ENCODE data around the gene GALNT3.

Gene GALNT3

DNA sequence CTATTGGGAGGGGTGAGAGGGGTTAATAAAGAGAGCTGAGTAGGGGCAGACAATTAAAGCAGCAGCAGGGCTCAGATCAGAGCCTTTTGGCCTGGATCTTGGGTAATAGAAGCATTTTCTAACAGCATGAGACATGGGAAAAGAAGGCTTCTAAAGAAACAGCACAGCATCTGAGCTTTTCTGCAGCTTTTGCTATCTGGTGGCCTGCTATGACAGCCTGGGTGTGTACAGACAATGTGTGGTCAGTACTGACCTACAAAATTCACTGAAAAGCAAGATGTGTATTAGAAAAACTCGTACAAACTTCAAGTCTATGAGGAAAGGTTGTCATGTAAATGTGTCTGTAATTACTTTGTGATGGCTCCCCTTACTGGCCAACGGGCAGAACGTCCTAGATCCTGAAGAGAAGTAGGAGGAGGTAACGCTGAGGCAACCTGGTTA, 95.6 kb downstream of the GALNT3 start:
- ChIA-PET CTCF (interaction anchor here (0.6 to 1.3 kb wide), 19 partner anchors 8 to 1338 kb away, joined by 3 to 5 read pairs (median 3); partner anchors contain the start of gene SCN3A), POLR2A (no interaction called here)
- H3K36me3 ChIP-seq (ENCODE audit: control insufficient read depth in 2 of 2, insufficient read depth in 1 of 2, low read length in 2 of 2), result no peaks in the 10 kb centered on the region
- H3K4me1 ChIP-seq (ENCODE audit: control insufficient read depth, insufficient read depth, low read length), result peaks cover 4% of the 10 kb centered on the region; the same call in 1 of the 2 replicates
- H3K4me3 ChIP-seq (ENCODE audit: low read depth, low read length), result no peak overlapping the region
- H3K27ac ChIP-seq (ENCODE audit: extremely low read depth, low read depth, low read length), result no peak overlapping the region
- no peak for TF ChIP-seq ZNF548 (tag by site-specific recombination; IDR thresholded peaks at IDR 0.05)
- TF ChIP-seq, protein P1, sequence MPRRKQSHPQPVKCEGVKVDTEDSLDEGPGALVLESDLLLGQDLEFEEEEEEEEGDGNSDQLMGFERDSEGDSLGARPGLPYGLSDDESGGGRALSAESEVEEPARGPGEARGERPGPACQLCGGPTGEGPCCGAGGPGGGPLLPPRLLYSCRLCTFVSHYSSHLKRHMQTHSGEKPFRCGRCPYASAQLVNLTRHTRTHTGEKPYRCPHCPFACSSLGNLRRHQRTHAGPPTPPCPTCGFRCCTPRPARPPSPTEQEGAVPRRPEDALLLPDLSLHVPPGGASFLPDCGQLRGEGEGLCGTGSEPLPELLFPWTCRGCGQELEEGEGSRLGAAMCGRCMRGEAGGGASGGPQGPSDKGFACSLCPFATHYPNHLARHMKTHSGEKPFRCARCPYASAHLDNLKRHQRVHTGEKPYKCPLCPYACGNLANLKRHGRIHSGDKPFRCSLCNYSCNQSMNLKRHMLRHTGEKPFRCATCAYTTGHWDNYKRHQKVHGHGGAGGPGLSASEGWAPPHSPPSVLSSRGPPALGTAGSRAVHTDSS (tag by site-specific recombination; IDR thresholded peaks at IDR 0.05), result no peak
- TF ChIP-seq ZNF654 (tag by site-specific recombination; IDR thresholded peaks at IDR 0.05; ENCODE audit: low read depth), result peak; percentile 61
- TF ChIP-seq MYNN (tag by site-specific recombination; IDR thresholded peaks at IDR 0.05; ENCODE audit: borderline replicate concordance), result no peak
- TF ChIP-seq ZNF560 (tag by site-specific recombination; IDR thresholded peaks at IDR 0.05; ENCODE audit: borderline replicate concordance), result no peak
- TF ChIP-seq MEIS1 (CRISPR knock-in tag; IDR thresholded peaks at IDR 0.05; ENCODE audit: borderline replicate concordance), result no peak
- TF ChIP-seq ZFP69B (tag by site-specific recombination; IDR thresholded peaks at IDR 0.05), result no peak
- TF ChIP-seq BCL11B (tag by site-specific recombination; IDR thresholded peaks at IDR 0.05; ENCODE audit: low read depth), result no peak
- TF ChIP-seq ZNF433 (tag by site-specific recombination; IDR thresholded peaks at IDR 0.05; ENCODE audit: low read depth), result no peak
- TF ChIP-seq, protein P2, sequence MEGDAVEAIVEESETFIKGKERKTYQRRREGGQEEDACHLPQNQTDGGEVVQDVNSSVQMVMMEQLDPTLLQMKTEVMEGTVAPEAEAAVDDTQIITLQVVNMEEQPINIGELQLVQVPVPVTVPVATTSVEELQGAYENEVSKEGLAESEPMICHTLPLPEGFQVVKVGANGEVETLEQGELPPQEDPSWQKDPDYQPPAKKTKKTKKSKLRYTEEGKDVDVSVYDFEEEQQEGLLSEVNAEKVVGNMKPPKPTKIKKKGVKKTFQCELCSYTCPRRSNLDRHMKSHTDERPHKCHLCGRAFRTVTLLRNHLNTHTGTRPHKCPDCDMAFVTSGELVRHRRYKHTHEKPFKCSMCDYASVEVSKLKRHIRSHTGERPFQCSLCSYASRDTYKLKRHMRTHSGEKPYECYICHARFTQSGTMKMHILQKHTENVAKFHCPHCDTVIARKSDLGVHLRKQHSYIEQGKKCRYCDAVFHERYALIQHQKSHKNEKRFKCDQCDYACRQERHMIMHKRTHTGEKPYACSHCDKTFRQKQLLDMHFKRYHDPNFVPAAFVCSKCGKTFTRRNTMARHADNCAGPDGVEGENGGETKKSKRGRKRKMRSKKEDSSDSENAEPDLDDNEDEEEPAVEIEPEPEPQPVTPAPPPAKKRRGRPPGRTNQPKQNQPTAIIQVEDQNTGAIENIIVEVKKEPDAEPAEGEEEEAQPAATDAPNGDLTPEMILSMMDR (tag by site-specific recombination; IDR thresholded peaks at IDR 0.05), result peak; percentile 5; the same call in 1 of the 2 replicates
- no peaks in the 10 kb centered on the region for H3K9me3 ChIP-seq (ENCODE audit: control insufficient read depth, insufficient read depth, low read depth, low read length)

DNA sequence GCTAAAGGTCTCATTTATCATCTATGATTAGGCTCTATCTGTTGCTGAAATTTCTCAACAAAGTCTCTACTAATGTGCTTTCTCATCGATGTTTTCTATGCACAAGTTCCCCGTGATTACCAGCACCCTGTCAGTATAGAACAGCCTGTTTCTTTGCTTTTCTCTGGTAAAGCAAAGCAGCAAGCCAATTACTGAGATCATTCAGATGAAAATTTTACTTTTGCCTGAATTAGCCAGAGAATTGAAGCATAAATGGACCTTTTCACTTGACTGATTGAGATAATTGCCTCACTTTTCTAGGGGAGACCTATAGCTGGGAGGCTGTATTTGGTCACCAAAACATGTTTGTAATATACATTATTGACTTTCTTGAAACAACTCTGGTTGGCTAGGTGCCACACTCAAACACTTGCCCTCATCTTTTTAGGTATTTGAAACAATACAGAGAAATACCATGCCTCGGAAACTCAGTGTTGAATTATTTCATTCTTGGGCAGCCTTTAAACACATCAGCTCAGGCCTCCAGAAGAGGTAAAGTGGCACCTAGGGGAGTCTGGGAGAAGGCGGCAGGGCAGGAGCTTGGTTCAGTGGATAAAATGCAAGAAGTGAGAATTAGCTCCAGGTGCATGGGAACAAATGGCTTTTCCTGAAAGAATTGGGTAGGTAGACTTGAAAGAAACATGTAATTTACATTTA, 96.2 kb downstream of the GALNT3 start:
- no peak for TF ChIP-seq ZFP3 (tag by site-specific recombination; IDR thresholded peaks at IDR 0.05; ENCODE audit: low read depth)
- TF ChIP-seq YY2 (tag by site-specific recombination; IDR thresholded peaks at IDR 0.05), result no peak
- no peak for TF ChIP-seq ZNF426 (tag by site-specific recombination; IDR thresholded peaks at IDR 0.05)
- no peak for TF ChIP-seq ZNF311 (tag by site-specific recombination; IDR thresholded peaks at IDR 0.05; ENCODE audit: borderline replicate concordance)
- TF ChIP-seq ZNF19 (tag by site-specific recombination; IDR thresholded peaks at IDR 0.05; ENCODE audit: low read depth), result no peak
- TF ChIP-seq ZFP37 (tag by site-specific recombination; IDR thresholded peaks at IDR 0.05), result no peak
- TF ChIP-seq ZXDB (tag by site-specific recombination; IDR thresholded peaks at IDR 0.05), result no peak
- TF ChIP-seq, protein P1 (tag by site-specific recombination; IDR thresholded peaks at IDR 0.05), result no peak
- POLR2A ChIA-PET, result no interaction called here
- H3K4me3 ChIP-seq (ENCODE audit: low read depth, low read length), result no peak overlapping the region
- H3K4me1 ChIP-seq (ENCODE audit: control insufficient read depth, insufficient read depth, low read length), result peaks cover 4% of the 10 kb centered on the region; the same call in 1 of the 2 replicates
- CTCF ChIA-PET, result interaction anchor here (0.6 to 1.3 kb wide), 20 partner anchors 8 to 1338 kb away, joined by 3 to 5 read pairs (median 3); partner anchors contain the start of gene SCN3A
- no peaks in the 10 kb centered on the region for H3K36me3 ChIP-seq (ENCODE audit: control insufficient read depth in 2 of 2, insufficient read depth in 1 of 2, low read length in 2 of 2)
- H3K27ac ChIP-seq (ENCODE audit: extremely low read depth, low read depth, low read length), result no peak overlapping the region
- H3K9me3 ChIP-seq (ENCODE audit: control insufficient read depth, insufficient read depth, low read depth, low read length), result no peaks in the 10 kb centered on the region
